Stimulated activated naive CD8-positive, alpha-beta T cell treated with anti-CD3 and anti-CD28 coated beads, Interleukin-15, Interleukin-2, amounts not matched to agents 100 ng/mL and 50 ng/mL, for 24 hours (primary cell): ENCODE data around the gene PRDM7.

Experiments used
- H3K27ac Mint-ChIP-seq: one replicate; pipeline ENCODE4 v1.8.0; 2021; ENCODE audit warnings: mild to moderate bottlenecking, mixed read lengths
- H3K27me3 Mint-ChIP-seq: one replicate; pipeline ENCODE4 v1.8.0; 2021; ENCODE audit warnings: mixed read lengths
- H3K36me3 Mint-ChIP-seq: one replicate; pipeline ENCODE4 v1.8.0; 2021; ENCODE audit warnings: low read depth, mixed read lengths
- H3K4me1 Mint-ChIP-seq: one replicate; pipeline ENCODE4 v1.8.0; 2021; ENCODE audit warnings: low read depth, mixed read lengths
- H3K4me3 Mint-ChIP-seq: one replicate; pipeline ENCODE4 v1.8.0; 2021; ENCODE audit warnings: mild to moderate bottlenecking, mixed read lengths
- H3K9me3 Mint-ChIP-seq: one replicate; pipeline ENCODE4 v1.8.0; 2021; ENCODE audit warnings: mixed read lengths

PRDM7 gene

GRCh38 chr16:90048737-90049330, 28.3 kb downstream of the PRDM7 start:
- Mint-ChIP-seq H3K4me3 (no peak overlapping the region), H3K9me3 (peaks cover 8% of the 10 kb centered on the region), H3K27ac (no peak overlapping the region), H3K36me3 (peaks cover 5% of the 10 kb centered on the region), H3K4me1 (peaks cover 11% of the 10 kb centered on the region), H3K27me3 (peaks cover 18% of the 10 kb centered on the region)

- peaks cover 3% of the 10 kb centered on the region for H3K36me3 Mint-ChIP-seq
- no peak overlapping the region for H3K27ac Mint-ChIP-seq
- peak overlapping the region; percentile 39 for H3K4me3 Mint-ChIP-seq
- peaks cover 11% of the 10 kb centered on the region for H3K4me1 Mint-ChIP-seq
- peaks cover 5% of the 10 kb centered on the region for H3K9me3 Mint-ChIP-seq
- peaks cover 18% of the 10 kb centered on the region for H3K27me3 Mint-ChIP-seq
Measured at GRCh38 chr16:90048347-90048722, 28.8 kb downstream of the PRDM7 start.

GRCh38 chr16:90047714-90048346, 29.3 kb downstream of the PRDM7 start:
- peaks cover 11% of the 10 kb centered on the region for H3K4me1 Mint-ChIP-seq
- peaks cover 18% of the 10 kb centered on the region for H3K27me3 Mint-ChIP-seq
- H3K27ac Mint-ChIP-seq: no peak overlapping the region
- peak overlapping the region; percentile 39 for H3K4me3 Mint-ChIP-seq
- H3K9me3 Mint-ChIP-seq: no peaks in the 10 kb centered on the region
- H3K36me3 Mint-ChIP-seq: peaks cover 6% of the 10 kb centered on the region

DNA sequence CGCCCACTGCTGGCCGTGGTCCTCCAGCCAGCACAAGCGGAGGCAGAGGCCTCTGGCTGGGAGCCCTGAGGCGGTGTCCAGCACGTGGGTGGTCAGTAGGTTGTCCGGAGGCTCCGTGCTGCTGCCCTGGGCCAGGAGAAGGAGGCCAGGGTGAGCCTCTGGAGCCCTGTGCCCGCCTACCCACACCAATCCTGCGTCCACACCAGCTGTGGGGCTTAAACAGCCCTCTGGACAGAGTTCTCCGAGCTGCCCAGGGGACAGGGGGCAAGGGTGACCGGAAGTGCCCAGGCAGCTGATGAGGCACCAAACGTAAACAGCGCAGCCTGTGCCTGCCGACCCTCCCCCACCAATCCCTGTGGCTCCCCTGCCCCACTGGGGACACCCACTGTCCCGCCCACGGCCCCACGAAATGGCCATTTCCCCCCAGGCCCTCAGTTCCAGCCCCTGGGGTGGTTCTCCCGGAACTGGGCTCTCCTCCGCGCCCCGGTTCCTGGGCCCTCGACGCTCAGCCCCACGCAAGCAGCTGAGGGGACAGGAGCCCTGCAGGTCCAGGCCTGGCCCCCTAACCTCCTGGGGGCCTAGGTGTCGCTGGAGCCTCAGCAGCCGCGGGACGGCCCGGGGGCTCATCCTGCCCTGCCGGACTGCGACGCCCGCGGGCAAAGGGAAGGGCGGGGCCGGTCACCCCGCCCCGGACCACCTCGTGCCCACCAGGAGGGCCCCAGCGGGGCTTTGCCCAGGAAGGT, 30.0 kb downstream of the PRDM7 start:
- H3K9me3 Mint-ChIP-seq: no peaks in the 10 kb centered on the region
- H3K4me1 Mint-ChIP-seq: peaks cover 11% of the 10 kb centered on the region
- H3K36me3 Mint-ChIP-seq: peaks cover 6% of the 10 kb centered on the region
- H3K27ac Mint-ChIP-seq: no peak overlapping the region
- peaks cover 18% of the 10 kb centered on the region for H3K27me3 Mint-ChIP-seq
- H3K4me3 Mint-ChIP-seq: no peak overlapping the region

- H3K9me3 Mint-ChIP-seq: no peaks in the 10 kb centered on the region
Measured at GRCh38 chr16:90046122-90046970, 30.8 kb downstream of the PRDM7 start.

DNA sequence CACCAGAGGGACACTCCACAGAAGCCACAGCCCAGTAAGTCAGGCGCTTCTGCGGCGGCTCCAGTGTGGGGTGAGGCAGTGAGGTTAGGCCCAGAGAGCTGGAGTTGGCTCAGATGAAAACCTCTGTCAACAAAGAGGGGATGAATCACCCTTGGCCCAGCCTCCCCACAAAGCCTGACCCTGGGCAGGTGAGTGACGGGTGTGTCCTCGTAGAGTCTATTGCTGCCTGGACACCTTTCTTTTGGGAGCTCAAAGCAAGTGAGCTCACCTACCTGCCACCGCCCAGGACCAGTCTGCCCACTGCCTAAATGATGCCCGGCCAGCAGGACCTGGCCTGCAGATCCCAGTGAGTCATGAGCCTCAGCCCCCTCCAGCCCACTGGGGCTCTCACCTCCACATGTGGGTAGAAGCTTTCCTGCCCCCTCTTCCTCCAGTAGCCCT, 33.0 kb downstream of the PRDM7 start:
- Mint-ChIP-seq H3K36me3 (peaks cover 3% of the 10 kb centered on the region), H3K4me1 (peaks cover 11% of the 10 kb centered on the region), H3K4me3 (no peak overlapping the region), H3K27ac (no peak overlapping the region), H3K27me3 (peaks cover 18% of the 10 kb centered on the region), H3K9me3 (no peaks in the 10 kb centered on the region)

More at GRCh38 chr16:90046122-90046970, 30.8 kb downstream of the PRDM7 start:
- peaks cover 18% of the 10 kb centered on the region for H3K27me3 Mint-ChIP-seq
- peaks cover 3% of the 10 kb centered on the region for H3K36me3 Mint-ChIP-seq
- H3K27ac Mint-ChIP-seq: no peak overlapping the region
- no peak overlapping the region for H3K4me3 Mint-ChIP-seq
- H3K4me1 Mint-ChIP-seq: peaks cover 11% of the 10 kb centered on the region

DNA sequence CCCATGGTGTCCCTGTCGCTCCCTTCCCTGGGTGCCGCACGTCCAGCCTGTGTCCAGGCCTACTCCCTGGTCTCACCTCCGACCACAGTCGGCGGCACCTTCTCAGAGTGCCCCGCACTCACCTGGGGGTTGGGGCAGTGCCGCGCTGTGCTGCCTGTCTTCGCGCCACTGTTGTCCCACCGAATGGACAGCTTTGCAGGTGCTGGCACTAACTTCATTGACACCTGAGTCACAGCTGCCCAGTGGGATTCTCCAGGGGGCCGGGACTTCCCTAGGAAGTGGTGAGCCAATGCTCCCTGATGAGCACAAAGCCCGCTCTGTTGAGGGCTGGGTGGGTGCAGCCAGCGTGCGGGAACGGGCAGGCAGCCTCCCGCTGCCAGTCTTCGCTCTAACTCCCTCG, 33.6 kb downstream of the PRDM7 start:
- Mint-ChIP-seq H3K27ac (no peak overlapping the region), H3K36me3 (peaks cover 3% of the 10 kb centered on the region), H3K9me3 (no peaks in the 10 kb centered on the region), H3K4me1 (peaks cover 11% of the 10 kb centered on the region), H3K27me3 (peaks cover 18% of the 10 kb centered on the region), H3K4me3 (no peak overlapping the region)

GRCh38 chr16:90042946-90043514, 34.1 kb downstream of the PRDM7 start:
- H3K36me3 Mint-ChIP-seq: peaks cover 3% of the 10 kb centered on the region
- H3K27me3 Mint-ChIP-seq: peaks cover 14% of the 10 kb centered on the region
- no peaks in the 10 kb centered on the region for H3K9me3 Mint-ChIP-seq
- H3K4me1 Mint-ChIP-seq: peaks cover 6% of the 10 kb centered on the region
- H3K4me3 Mint-ChIP-seq: no peak overlapping the region
- H3K27ac Mint-ChIP-seq: no peak overlapping the region

DNA sequence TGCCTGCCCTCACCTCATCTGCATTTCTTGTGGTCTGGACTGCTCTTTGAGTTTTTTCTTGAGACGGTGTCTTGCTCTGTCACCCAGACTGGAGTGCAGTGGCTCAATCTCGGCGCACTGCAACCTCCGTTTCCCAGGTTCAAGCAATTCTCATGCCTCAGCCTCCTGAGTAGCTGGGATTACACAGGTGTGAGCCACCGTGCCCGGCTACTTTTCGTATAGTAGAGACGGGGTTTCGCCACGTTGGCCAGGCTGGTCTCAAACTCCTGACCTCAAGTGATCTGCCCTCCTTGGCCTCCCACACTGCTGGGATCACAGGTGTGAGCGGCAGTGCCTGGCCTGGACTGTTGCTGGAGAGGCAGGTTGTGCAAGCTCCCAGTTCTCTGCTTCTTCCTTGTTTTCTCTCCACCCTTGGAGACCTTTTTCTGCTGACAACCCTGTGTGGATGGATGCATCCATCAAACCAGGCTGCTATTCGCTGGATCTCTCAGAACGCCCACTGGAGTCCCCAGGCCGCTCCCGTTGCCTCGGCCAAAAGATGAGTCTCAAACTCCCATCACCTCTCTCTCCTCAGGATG, 35.1 kb downstream of the PRDM7 start:
- peaks cover 5% of the 10 kb centered on the region for H3K4me1 Mint-ChIP-seq
- H3K9me3 Mint-ChIP-seq: no peaks in the 10 kb centered on the region
- peaks cover 5% of the 10 kb centered on the region for H3K36me3 Mint-ChIP-seq
- H3K4me3 Mint-ChIP-seq: no peak overlapping the region
- peaks cover 14% of the 10 kb centered on the region for H3K27me3 Mint-ChIP-seq
- H3K27ac Mint-ChIP-seq: no peak overlapping the region

GRCh38 chr16:90040152-90041023, 36.7 kb downstream of the PRDM7 start:
- peaks cover 2% of the 10 kb centered on the region for H3K27me3 Mint-ChIP-seq
- no peaks in the 10 kb centered on the region for H3K9me3 Mint-ChIP-seq
- H3K4me1 Mint-ChIP-seq: no peaks in the 10 kb centered on the region
- H3K27ac Mint-ChIP-seq: no peak overlapping the region
- H3K36me3 Mint-ChIP-seq: peaks cover 15% of the 10 kb centered on the region
- H3K4me3 Mint-ChIP-seq: no peak overlapping the region

- Mint-ChIP-seq H3K9me3 (no peaks in the 10 kb centered on the region), H3K4me3 (no peak overlapping the region), H3K27ac (no peak overlapping the region), H3K4me1 (no peaks in the 10 kb centered on the region), H3K27me3 (no peaks in the 10 kb centered on the region), H3K36me3 (peaks cover 12% of the 10 kb centered on the region)
Measured at GRCh38 chr16:90037276-90037675, 39.9 kb downstream of the PRDM7 start.

DNA sequence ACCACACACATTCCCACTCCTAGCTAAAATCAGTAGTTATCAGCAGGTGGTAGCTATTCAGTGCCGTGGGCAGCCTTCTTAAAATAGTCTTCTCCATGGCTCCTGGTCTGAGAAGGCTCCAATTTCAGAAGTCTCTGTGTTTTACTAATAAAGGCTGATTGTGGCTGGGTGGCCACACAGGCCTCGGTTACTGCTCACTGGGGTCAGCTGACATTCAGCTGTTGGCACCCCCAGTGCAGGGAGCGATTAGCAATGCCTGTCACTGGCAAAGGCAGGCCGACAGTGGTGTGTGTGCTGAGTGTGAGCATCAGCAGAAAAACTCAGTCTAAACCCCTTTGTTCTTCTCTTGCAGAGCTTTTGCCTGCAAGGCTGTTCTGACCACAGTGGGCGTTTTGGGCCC, 41.2 kb downstream of the PRDM7 start:
- H3K27ac Mint-ChIP-seq: no peak overlapping the region
- H3K9me3 Mint-ChIP-seq: peaks cover 6% of the 10 kb centered on the region
- H3K4me3 Mint-ChIP-seq: no peak overlapping the region
- peaks cover 19% of the 10 kb centered on the region for H3K36me3 Mint-ChIP-seq
- H3K27me3 Mint-ChIP-seq: no peaks in the 10 kb centered on the region
- H3K4me1 Mint-ChIP-seq: peaks cover 6% of the 10 kb centered on the region

DNA sequence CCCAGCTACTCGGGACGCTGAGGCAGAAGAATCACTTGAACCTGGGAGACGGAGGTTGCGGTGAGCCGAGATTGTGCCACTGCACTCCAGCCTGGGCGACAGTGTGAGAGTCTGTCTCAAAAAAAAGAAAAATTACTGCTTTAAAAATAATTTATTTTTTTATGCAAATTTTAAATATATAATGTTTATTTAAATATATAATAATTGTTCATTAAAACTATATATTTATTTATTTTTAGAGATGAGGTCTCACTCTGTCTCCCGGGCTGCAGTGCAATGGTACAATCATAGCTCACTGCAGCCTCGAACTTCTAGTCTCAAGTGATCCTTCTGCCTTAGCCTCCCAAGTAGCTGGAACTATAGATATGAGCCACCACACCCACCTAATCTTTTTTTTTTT, 42.6 kb downstream of the PRDM7 start:
- H3K27ac Mint-ChIP-seq: no peak overlapping the region
- peaks cover 6% of the 10 kb centered on the region for H3K9me3 Mint-ChIP-seq
- H3K4me1 Mint-ChIP-seq: peaks cover 6% of the 10 kb centered on the region
- no peak overlapping the region for H3K4me3 Mint-ChIP-seq
- H3K36me3 Mint-ChIP-seq: peaks cover 19% of the 10 kb centered on the region
- H3K27me3 Mint-ChIP-seq: no peaks in the 10 kb centered on the region
